Measurements from ENCODE around the gene RPS6KA6. TPM values are rescaled to one million over a fixed set of nuclear protein-coding genes. Genes with fewer than 3 reads are reported as not detected.
A peak's percentile ranks its signal among the peaks of the same experiment; 100 is the strongest.

RPS6KA6 gene
- not detected for total RNA-seq
- 0.29 TPM for total RNA-seq (2013)

DNA sequence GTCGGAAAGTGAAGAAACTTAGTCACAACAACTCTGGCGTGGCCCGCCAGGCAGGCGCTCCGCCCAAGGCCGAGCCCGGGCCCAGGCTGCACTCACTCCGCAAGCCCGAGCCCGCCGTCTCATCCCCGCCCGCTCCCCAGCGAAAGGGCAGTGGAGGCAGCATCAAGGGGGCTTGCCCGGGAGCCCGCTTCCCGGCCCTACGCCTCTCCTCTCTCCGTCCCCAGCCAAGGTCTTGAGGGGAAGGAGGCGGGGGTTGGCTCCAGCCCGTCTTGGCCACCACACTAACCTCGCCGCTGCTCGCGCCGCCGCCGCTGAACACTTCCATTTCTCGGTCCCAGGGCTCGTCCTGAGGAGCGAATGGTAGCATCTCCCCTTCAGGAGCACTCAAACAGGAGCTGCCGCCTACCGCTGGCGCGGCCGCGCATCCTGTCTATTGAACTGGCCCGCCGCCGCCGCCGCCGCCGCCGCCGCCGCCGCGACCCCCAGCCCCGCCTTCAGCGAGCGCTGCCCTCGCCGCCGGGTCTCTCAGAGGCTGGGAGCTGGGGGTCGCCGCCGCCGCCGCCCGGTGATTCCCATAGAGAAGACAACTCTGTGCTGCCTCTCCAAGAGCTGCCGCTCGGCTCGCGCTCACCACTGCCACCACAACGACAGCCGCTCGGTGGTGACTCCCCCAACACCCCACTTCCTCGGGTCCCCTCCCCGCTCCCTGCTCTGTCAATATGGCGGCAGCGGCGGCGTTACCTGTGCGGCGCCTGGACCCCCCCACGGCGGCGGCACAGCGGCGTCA, at the start of gene RPS6KA6:
RPS6KA6 (minus strand) TSS at position 667 of the 787 bp plus-strand sequence; CDS start at position 367, 300 bp downstream.
- WGBS (ENCODE audit: insufficient coverage): 3% methylated on average over 69 of the region's 81 CpGs
- H3K4me3 ChIP-seq (ENCODE audit: low read length): no peak within 1 kb of the TSS

DNA sequence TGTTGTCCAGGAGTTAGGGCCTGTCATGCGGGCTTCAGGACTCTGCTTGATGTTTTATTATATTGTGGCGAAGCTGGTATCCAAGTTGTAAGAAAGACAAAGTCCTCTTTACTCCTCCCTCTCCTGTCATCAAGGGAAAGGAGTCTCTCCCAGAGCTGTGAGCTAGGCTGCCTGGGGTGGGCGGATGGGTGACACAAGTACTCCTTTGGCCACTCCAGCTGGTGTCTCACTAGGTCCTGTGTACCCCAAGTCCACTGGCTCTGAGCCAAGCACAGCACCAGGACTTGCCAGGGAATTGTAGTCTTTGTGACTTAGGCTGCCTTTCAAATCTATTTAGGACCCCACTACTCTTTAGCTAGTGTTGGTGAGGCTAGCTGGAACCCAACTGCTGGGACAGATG, 36.7 kb upstream of the RPS6KA6 start:
- no peaks in the 10 kb centered on the region for H3K4me1 Mint-ChIP-seq
- Histone ChIP-seq H3K4me3 (ENCODE audit: low read length) (no peak overlapping the region), H3K36me3 (ENCODE audit: control insufficient read depth, insufficient read depth, low read length) (no peaks in the 10 kb centered on the region), H3K4me1 (ENCODE audit: control insufficient read depth, insufficient read depth, low read length) (no peaks in the 10 kb centered on the region), H3K9me3 (ENCODE audit: control insufficient read depth, insufficient read depth, low read length) (no peaks in the 10 kb centered on the region), H3K27me3 (ENCODE audit: control insufficient read depth, insufficient read depth, low read length) (no peaks in the 10 kb centered on the region), H3K27ac (ENCODE audit: low read length) (no peak overlapping the region)
- peaks cover 0 to 4% of the 10 kb centered on the region in 2 donors for H3K9me3 Mint-ChIP-seq
- DNase-seq (no peak), ATAC-seq (no peak)
- H3K4me3 Mint-ChIP-seq: no peak overlapping the region
- H3K27me3 Mint-ChIP-seq (ENCODE audit: low read depth in 2 of 2): no peaks in the 10 kb centered on the region
- TF ChIP-seq, protein P1, sequence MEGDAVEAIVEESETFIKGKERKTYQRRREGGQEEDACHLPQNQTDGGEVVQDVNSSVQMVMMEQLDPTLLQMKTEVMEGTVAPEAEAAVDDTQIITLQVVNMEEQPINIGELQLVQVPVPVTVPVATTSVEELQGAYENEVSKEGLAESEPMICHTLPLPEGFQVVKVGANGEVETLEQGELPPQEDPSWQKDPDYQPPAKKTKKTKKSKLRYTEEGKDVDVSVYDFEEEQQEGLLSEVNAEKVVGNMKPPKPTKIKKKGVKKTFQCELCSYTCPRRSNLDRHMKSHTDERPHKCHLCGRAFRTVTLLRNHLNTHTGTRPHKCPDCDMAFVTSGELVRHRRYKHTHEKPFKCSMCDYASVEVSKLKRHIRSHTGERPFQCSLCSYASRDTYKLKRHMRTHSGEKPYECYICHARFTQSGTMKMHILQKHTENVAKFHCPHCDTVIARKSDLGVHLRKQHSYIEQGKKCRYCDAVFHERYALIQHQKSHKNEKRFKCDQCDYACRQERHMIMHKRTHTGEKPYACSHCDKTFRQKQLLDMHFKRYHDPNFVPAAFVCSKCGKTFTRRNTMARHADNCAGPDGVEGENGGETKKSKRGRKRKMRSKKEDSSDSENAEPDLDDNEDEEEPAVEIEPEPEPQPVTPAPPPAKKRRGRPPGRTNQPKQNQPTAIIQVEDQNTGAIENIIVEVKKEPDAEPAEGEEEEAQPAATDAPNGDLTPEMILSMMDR (IDR thresholded peaks at IDR 0.05): no peak
- WGBS (ENCODE audit: insufficient coverage): 83% methylated on average over 1 of the region's 3 CpGs
- H3K36me3 Mint-ChIP-seq: no peaks in the 10 kb centered on the region
- intact Hi-C loops (cut with micrococcal nuclease): no loop called here
- H3K27ac Mint-ChIP-seq: no peak overlapping the region

More for the DNA sequence above, at the start of gene RPS6KA6:
- TF ChIP-seq, protein P1 (IDR thresholded peaks at IDR 0.05): no peak
- Mint-ChIP-seq H3K27ac (no peak within 1 kb of the TSS), H3K4me3 (peak within 1 kb of the TSS; percentile 5), H3K36me3 (no peaks in the 10 kb centered on the region), H3K4me1 (peaks cover 0 to 4% of the 10 kb centered on the region in 2 donors), H3K27me3 (ENCODE audit: low read depth in 2 of 2) (peaks cover 0 to 7% of the 10 kb centered on the region in 2 donors), H3K9me3 (peaks cover 3 to 11% of the 10 kb centered on the region in 2 donors)
- H3K27me3 ChIP-seq (ENCODE audit: control insufficient read depth, insufficient read depth, low read length): no peaks in the 10 kb centered on the region
- H3K27ac ChIP-seq (ENCODE audit: low read length): no peak within 1 kb of the TSS
- DNase-seq: no peak
- no peaks in the 10 kb centered on the region for H3K4me1 ChIP-seq (ENCODE audit: control insufficient read depth, insufficient read depth, low read length)
- intact Hi-C loops (cut with micrococcal nuclease): no loop called here
- no peaks in the 10 kb centered on the region for H3K36me3 ChIP-seq (ENCODE audit: control insufficient read depth, insufficient read depth, low read length)
- peak in 1 of 3 donors; percentile 36 for ATAC-seq
- H3K9me3 ChIP-seq (ENCODE audit: control insufficient read depth, insufficient read depth, low read length): no peaks in the 10 kb centered on the region

DNA sequence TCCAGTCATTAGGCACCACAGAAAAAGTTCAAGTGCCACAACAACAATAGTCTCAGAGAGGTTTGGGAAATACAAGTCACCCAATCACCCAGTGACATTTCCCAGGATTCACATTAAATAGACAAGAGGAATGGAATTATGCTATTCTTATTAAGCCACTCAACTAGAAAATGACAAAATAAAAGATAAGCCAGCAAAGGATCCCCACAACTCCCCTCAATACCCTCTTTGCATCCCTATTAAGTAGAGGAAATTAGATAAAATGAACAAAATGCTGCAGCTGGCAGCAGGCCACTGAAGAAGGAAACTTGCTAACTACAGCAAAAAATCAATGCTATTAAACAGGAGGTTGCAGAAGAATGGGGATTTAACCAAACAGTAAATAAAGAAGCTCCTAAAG, 35.3 kb upstream of the RPS6KA6 start:
- Mint-ChIP-seq H3K27ac (no peak overlapping the region), H3K4me3 (no peak overlapping the region), H3K9me3 (peaks cover 0 to 4% of the 10 kb centered on the region in 2 donors), H3K4me1 (no peaks in the 10 kb centered on the region), H3K36me3 (no peaks in the 10 kb centered on the region), H3K27me3 (ENCODE audit: low read depth in 2 of 2) (no peaks in the 10 kb centered on the region)
- TF ChIP-seq, protein P1 (IDR thresholded peaks at IDR 0.05): no peak
- Histone ChIP-seq H3K27ac (ENCODE audit: low read length) (no peak overlapping the region), H3K9me3 (ENCODE audit: control insufficient read depth, insufficient read depth, low read length) (no peaks in the 10 kb centered on the region), H3K4me3 (ENCODE audit: low read length) (no peak overlapping the region), H3K36me3 (ENCODE audit: control insufficient read depth, insufficient read depth, low read length) (no peaks in the 10 kb centered on the region), H3K27me3 (ENCODE audit: control insufficient read depth, insufficient read depth, low read length) (no peaks in the 10 kb centered on the region), H3K4me1 (ENCODE audit: control insufficient read depth, insufficient read depth, low read length) (no peaks in the 10 kb centered on the region)
- ATAC-seq: no peak
- no peak for DNase-seq
- intact Hi-C loops (cut with micrococcal nuclease): no loop called here

DNA sequence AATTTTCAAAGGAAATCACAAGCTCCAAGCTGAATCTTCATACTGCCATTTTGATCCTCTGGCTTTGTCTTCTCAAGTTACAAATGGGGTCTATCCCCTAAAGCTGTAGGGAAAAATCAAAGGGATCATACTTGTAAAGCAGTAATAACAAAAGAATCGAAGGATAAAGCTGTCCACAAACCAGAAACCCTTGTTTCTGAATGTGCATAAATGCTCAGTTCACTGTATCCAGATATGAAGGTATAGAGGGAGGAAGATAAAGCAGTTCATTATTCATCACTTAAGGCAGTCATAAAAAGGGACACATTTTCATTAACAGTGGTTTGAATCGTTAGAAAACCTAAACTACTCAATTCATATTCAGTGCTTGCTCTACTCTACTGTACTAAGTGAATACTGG, 33.2 kb upstream of the RPS6KA6 start:
- H3K36me3 ChIP-seq (ENCODE audit: control insufficient read depth, insufficient read depth, low read length): no peaks in the 10 kb centered on the region
- Mint-ChIP-seq H3K27me3 (ENCODE audit: low read depth in 2 of 2) (no peaks in the 10 kb centered on the region), H3K36me3 (no peaks in the 10 kb centered on the region), H3K4me1 (no peaks in the 10 kb centered on the region), H3K9me3 (peaks cover 0 to 4% of the 10 kb centered on the region in 2 donors), H3K27ac (no peak overlapping the region), H3K4me3 (no peak overlapping the region)
- H3K4me1 ChIP-seq (ENCODE audit: control insufficient read depth, insufficient read depth, low read length): no peaks in the 10 kb centered on the region
- H3K4me3 ChIP-seq (ENCODE audit: low read length): no peak overlapping the region
- intact Hi-C loops (cut with micrococcal nuclease): no loop called here
- no CpG with 5 or more reads among the region's 2 CpGs for WGBS (ENCODE audit: insufficient coverage)
- no peaks in the 10 kb centered on the region for H3K9me3 ChIP-seq (ENCODE audit: control insufficient read depth, insufficient read depth, low read length)
- no peak overlapping the region for H3K27ac ChIP-seq (ENCODE audit: low read length)
- TF ChIP-seq, protein P1 (IDR thresholded peaks at IDR 0.05): no peak
- H3K27me3 ChIP-seq (ENCODE audit: control insufficient read depth, insufficient read depth, low read length): no peaks in the 10 kb centered on the region
- ATAC-seq (no peak), DNase-seq (no peak)

Data from natural killer cell (primary cell).